HL-60/S4 treated with phorbol 12-myristate 13-acetate at 8.2 ng/mL for 4 days and 3 days (cell line): Measurements from ENCODE around the gene ASTN2.

Experiments
- in situ Hi-C: fragments of 300-500 bp; cut with MboI; formaldehyde crosslinking; loops from 2 replicates; pipeline ENCODE4 v1.15.0; 2022; ENCODE audit warnings: low sequenced_read_pairs

Gene ASTN2

GRCh38 chr9:117365438-117365837 lies 49.4 kb downstream of the ASTN2 start:
- in situ Hi-C loops: no loop called here

- in situ Hi-C loops: no loop called here
Measured at GRCh38 chr9:117363006-117363405, 51.9 kb downstream of the ASTN2 start.

GRCh38 chr9:117359910-117360309 lies 54.9 kb downstream of the ASTN2 start:
- in situ Hi-C loops: no loop called here

GRCh38 chr9:117355542-117355941 lies 59.3 kb downstream of the ASTN2 start:
- in situ Hi-C loops: no loop called here

- in situ Hi-C loops: no loop called here
Measured at GRCh38 chr9:117354997-117355396, 59.9 kb downstream of the ASTN2 start.

GRCh38 chr9:117354244-117354847 lies 60.5 kb downstream of the ASTN2 start:
- in situ Hi-C loops: no loop called here

GRCh38 chr9:117344892-117345660 lies 69.8 kb downstream of the ASTN2 start:
- in situ Hi-C loops: no loop called here

GRCh38 chr9:117343427-117343826 lies 71.4 kb downstream of the ASTN2 start:
- in situ Hi-C loops: no loop called here

- in situ Hi-C loops: no loop called here
Measured at GRCh38 chr9:117341151-117341550, 73.7 kb downstream of the ASTN2 start.

- in situ Hi-C loops: no loop called here
Measured at GRCh38 chr9:117340422-117340821, 74.4 kb downstream of the ASTN2 start.

GRCh38 chr9:117335837-117336433 lies 78.9 kb downstream of the ASTN2 start:
- in situ Hi-C loops: no loop called here

- in situ Hi-C loops: no loop called here
Measured at GRCh38 chr9:117334101-117334500, 80.8 kb downstream of the ASTN2 start.

GRCh38 chr9:117325831-117326230 lies 89.0 kb downstream of the ASTN2 start:
- in situ Hi-C loops: no loop called here

- in situ Hi-C loops: no loop called here
Measured at GRCh38 chr9:117325110-117325731, 89.6 kb downstream of the ASTN2 start.

GRCh38 chr9:117323390-117323789 lies 91.5 kb downstream of the ASTN2 start:
- in situ Hi-C loops: no loop called here

- in situ Hi-C loops: no loop called here
Measured at GRCh38 chr9:117317192-117317591, 97.7 kb downstream of the ASTN2 start.

- in situ Hi-C loops: no loop called here
Measured at GRCh38 chr9:117315236-117315635, 99.6 kb downstream of the ASTN2 start.

GRCh38 chr9:117313989-117314388 lies 100.9 kb downstream of the ASTN2 start:
- in situ Hi-C loops: no loop called here

- in situ Hi-C loops: no loop called here
Measured at GRCh38 chr9:117307701-117308100, 107.2 kb downstream of the ASTN2 start.

- in situ Hi-C loops: no loop called here
Measured at GRCh38 chr9:117306032-117306431, 108.8 kb downstream of the ASTN2 start.

- in situ Hi-C loops: no loop called here
Measured at GRCh38 chr9:117305454-117305853, 109.4 kb downstream of the ASTN2 start.

- in situ Hi-C loops: no loop called here
Measured at GRCh38 chr9:117304549-117304948, 110.3 kb downstream of the ASTN2 start.
